Measurements from ENCODE around the gene ZNF133. TPM values are rescaled to one million over a fixed set of nuclear protein-coding genes. Genes with fewer than 3 reads are reported as not detected.

The ZNF133 gene
- total RNA-seq, 2 experiments from 2014 or later = 5.9 to 6.5 TPM

DNA sequence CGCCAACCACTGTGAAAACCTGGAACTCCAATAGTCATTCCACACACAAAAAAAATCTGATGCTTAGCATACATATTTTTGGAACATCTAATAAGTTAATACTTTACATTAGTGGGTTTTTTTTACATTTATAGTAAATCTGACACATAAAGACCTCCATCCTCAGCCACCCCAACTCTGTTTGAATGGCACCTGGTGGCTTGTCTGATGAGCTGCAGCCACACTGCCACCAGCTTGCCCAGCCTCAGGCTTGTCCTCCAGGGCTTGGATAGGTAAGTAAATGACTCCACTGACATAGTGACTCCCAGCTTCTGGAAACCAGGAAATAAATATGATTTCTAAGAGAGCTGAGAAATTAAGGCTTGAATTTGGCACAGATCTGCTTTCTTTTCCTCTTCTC is 71.5 kb downstream of the ZNF133 start:
- TF ChIP-seq EZH2phosphoT487 (IDR thresholded peaks at IDR 0.05; ENCODE audit: borderline replicate concordance, low read depth, low read length) = no peak
- TF ChIP-seq, protein P1, sequence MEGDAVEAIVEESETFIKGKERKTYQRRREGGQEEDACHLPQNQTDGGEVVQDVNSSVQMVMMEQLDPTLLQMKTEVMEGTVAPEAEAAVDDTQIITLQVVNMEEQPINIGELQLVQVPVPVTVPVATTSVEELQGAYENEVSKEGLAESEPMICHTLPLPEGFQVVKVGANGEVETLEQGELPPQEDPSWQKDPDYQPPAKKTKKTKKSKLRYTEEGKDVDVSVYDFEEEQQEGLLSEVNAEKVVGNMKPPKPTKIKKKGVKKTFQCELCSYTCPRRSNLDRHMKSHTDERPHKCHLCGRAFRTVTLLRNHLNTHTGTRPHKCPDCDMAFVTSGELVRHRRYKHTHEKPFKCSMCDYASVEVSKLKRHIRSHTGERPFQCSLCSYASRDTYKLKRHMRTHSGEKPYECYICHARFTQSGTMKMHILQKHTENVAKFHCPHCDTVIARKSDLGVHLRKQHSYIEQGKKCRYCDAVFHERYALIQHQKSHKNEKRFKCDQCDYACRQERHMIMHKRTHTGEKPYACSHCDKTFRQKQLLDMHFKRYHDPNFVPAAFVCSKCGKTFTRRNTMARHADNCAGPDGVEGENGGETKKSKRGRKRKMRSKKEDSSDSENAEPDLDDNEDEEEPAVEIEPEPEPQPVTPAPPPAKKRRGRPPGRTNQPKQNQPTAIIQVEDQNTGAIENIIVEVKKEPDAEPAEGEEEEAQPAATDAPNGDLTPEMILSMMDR (conservative IDR thresholded peaks at IDR 0.05; ENCODE audit: low read length) = no peak
- no peak overlapping the region for H2AFZ ChIP-seq (ENCODE audit: low read length)
- H3K4me3 ChIP-seq (ENCODE audit: low read depth, low read length, poor library complexity, severe bottlenecking) = no peak overlapping the region
- DNase-seq (ENCODE audit: low spot score) = no peak
- no peaks in the 10 kb centered on the region for H3K79me2 ChIP-seq (ENCODE audit: insufficient read depth, low read depth, low read length)
- H4K20me1 ChIP-seq (ENCODE audit: insufficient read depth, low read length) = no peaks in the 10 kb centered on the region
- intact Hi-C loops (cut with micrococcal nuclease; ENCODE audit: unreplicated experiment) = no loop called here
- H3K9me3 ChIP-seq (ENCODE audit: low read length) = no peaks in the 10 kb centered on the region; the same call in 1 of the 2 replicates
- H3K4me1 ChIP-seq (ENCODE audit: insufficient read depth, low read length, poor library complexity, severe bottlenecking) = no peaks in the 10 kb centered on the region
- no peak overlapping the region for H3K4me2 ChIP-seq (ENCODE audit: low read length)
- no peaks in the 10 kb centered on the region for H3K9me2 ChIP-seq (ENCODE audit: insufficient read depth, low read length)
- no peak overlapping the region for H3K27ac ChIP-seq (ENCODE audit: low read depth, low read length, poor library complexity, severe bottlenecking)
- ChIA-PET POLR2A (interaction anchor here (0.6 kb wide), 1 partner anchor 193 kb away, joined by 3 read pairs; no protein-coding TSS in a partner anchor), CTCF (ENCODE audit: unreplicated experiment) (no interaction called here)
- no peaks in the 10 kb centered on the region for H3K36me3 ChIP-seq (ENCODE audit: insufficient read depth, low read length)
- BruUV-seq (replicated peaks) = no TSS peak

DNA sequence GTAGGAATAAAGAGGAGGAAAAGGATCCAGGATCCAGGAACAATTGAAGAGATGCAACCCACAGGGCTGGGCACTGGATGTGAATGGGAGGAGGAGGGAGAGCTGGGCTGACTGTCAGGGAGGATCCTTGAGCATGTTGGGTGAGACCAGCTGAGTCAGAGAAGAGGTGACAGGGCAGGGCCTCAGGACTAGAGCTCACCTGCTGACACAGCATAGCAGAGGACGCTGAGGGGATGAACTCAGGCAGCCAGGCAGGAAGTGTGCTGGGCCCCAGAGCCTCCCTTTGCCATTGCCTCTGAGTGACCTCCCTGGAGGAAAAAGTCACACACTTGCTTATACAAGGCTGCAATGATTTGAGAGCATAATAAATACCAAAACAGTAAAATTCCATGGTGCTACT is 72.3 kb downstream of the ZNF133 start:
- CTCF ChIA-PET (ENCODE audit: unreplicated experiment) = no interaction called here
- no peak overlapping the region for H3K4me3 ChIP-seq (ENCODE audit: low read depth, low read length, poor library complexity, severe bottlenecking)
- H3K36me3 ChIP-seq (ENCODE audit: insufficient read depth, low read length) = no peaks in the 10 kb centered on the region
- no peaks in the 10 kb centered on the region for H3K9me2 ChIP-seq (ENCODE audit: insufficient read depth, low read length)
- POLR2A ChIA-PET = interaction anchor here (0.6 kb wide), 1 partner anchor 192 kb away, joined by 3 read pairs; no protein-coding TSS in a partner anchor
- no peak for TF ChIP-seq EZH2phosphoT487 (IDR thresholded peaks at IDR 0.05; ENCODE audit: borderline replicate concordance, low read depth, low read length)
- TF ChIP-seq, protein P1 (conservative IDR thresholded peaks at IDR 0.05; ENCODE audit: low read length) = no peak
- no peaks in the 10 kb centered on the region for H3K79me2 ChIP-seq (ENCODE audit: insufficient read depth, low read depth, low read length)
- H3K27ac ChIP-seq (ENCODE audit: low read depth, low read length, poor library complexity, severe bottlenecking) = no peak overlapping the region
- no peak overlapping the region for H2AFZ ChIP-seq (ENCODE audit: low read length)
- DNase-seq (ENCODE audit: low spot score) = no peak
- no peaks in the 10 kb centered on the region for H3K4me1 ChIP-seq (ENCODE audit: insufficient read depth, low read length, poor library complexity, severe bottlenecking)
- no peak overlapping the region for H3K4me2 ChIP-seq (ENCODE audit: low read length)
- intact Hi-C loops (cut with micrococcal nuclease; ENCODE audit: unreplicated experiment) = no loop called here
- H3K9me3 ChIP-seq (ENCODE audit: low read length) = no peaks in the 10 kb centered on the region
- H4K20me1 ChIP-seq (ENCODE audit: insufficient read depth, low read length) = no peaks in the 10 kb centered on the region
- BruUV-seq (replicated peaks) = no TSS peak

DNA sequence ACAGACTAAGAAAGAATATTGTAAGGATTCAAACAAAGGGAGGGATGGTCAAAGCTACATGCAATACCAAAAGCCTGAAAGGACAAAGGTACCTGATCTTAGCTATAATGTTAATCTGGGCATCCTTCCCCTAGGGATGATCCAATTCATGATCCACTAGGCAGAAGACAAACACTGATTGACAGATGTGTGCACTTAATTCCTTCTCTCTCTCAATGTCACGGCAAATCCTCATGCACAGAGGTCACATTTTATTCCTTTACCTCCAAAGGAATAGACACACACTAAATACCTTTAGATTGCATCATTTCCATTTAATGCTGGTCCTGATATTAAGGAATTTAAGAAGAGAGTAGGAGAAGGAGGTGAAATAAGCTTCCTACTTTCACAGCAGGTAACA is 73.4 kb downstream of the ZNF133 start:
- TF ChIP-seq EZH2phosphoT487 (IDR thresholded peaks at IDR 0.05; ENCODE audit: borderline replicate concordance, low read depth, low read length) = no peak
- TF ChIP-seq, protein P1 (conservative IDR thresholded peaks at IDR 0.05; ENCODE audit: low read length) = no peak
- Histone ChIP-seq H3K36me3 (ENCODE audit: insufficient read depth, low read length) (no peaks in the 10 kb centered on the region), H3K4me1 (ENCODE audit: insufficient read depth, low read length, poor library complexity, severe bottlenecking) (no peaks in the 10 kb centered on the region), H3K9me2 (ENCODE audit: insufficient read depth, low read length) (no peaks in the 10 kb centered on the region), H3K4me2 (ENCODE audit: low read length) (no peak overlapping the region), H3K9me3 (ENCODE audit: low read length) (no peaks in the 10 kb centered on the region), H3K27ac (ENCODE audit: low read depth, low read length, poor library complexity, severe bottlenecking) (no peak overlapping the region), H3K4me3 (ENCODE audit: low read depth, low read length, poor library complexity, severe bottlenecking) (no peak overlapping the region), H2AFZ (ENCODE audit: low read length) (no peak overlapping the region), H3K79me2 (ENCODE audit: insufficient read depth, low read depth, low read length) (no peaks in the 10 kb centered on the region), H4K20me1 (ENCODE audit: insufficient read depth, low read length) (no peaks in the 10 kb centered on the region)
- POLR2A ChIA-PET = interaction anchor here (1.0 kb wide), 1 partner anchor 29 kb away, joined by 4 read pairs; no protein-coding TSS in a partner anchor
- CTCF ChIA-PET (ENCODE audit: unreplicated experiment) = no interaction called here
- no TSS peak for BruUV-seq (replicated peaks)
- intact Hi-C loops (cut with micrococcal nuclease; ENCODE audit: unreplicated experiment) = no loop called here
- DNase-seq (ENCODE audit: low spot score) = no peak

Data from OCI-LY7 (cell line).